Effector memory CD8-positive, alpha-beta T cell (primary cell): Measurements from ENCODE around the gene CABCOCO1.
A peak's percentile ranks its signal among the peaks of the same experiment; 100 is the strongest.
"Not testable (repeated sequence)": the region's sequence is repeated elsewhere in the genome, so short reads cannot be mapped to it uniquely, and the experiment has no call there.

ENCODE experiments used
- ATAC-seq: fragments of 150-1000 bp; cut with Tn5 transposase; replicated peaks from 2 replicates; pipeline ENCODE4 v1.10.0; 2021; ENCODE audit warnings: mild to moderate bottlenecking, moderate library complexity
- DNase-seq, 3 experiments: peaks; one replicate each; pipeline ENCODE4 v3.0.0; 2021
- H3K27ac Mint-ChIP-seq, 2 donors: one replicate each; pipeline ENCODE4 v1.8.0; 2022; ENCODE audit warnings: mild to moderate bottlenecking in 2 of 2, mixed read lengths in 2 of 2, moderate library complexity in 2 of 2
- H3K27me3 Mint-ChIP-seq, 2 donors: one replicate each; pipeline ENCODE4 v1.8.0; 2022; ENCODE audit warnings: mixed read lengths in 2 of 2
- H3K36me3 Mint-ChIP-seq: one replicate; pipeline ENCODE4 v1.8.0; 2022; ENCODE audit warnings: mild to moderate bottlenecking, moderate library complexity, mixed read lengths; ENCODE audit not compliant: insufficient read depth
- H3K4me1 Mint-ChIP-seq, 2 donors: one replicate each; pipeline ENCODE4 v1.8.0; 2022; ENCODE audit warnings: low read depth in 2 of 2, mixed read lengths in 2 of 2
- H3K4me3 Mint-ChIP-seq, 2 donors: one replicate each; pipeline ENCODE4 v1.8.0; 2022; ENCODE audit warnings: mild to moderate bottlenecking in 2 of 2, mixed read lengths in 2 of 2, moderate library complexity in 2 of 2
- H3K9me3 Mint-ChIP-seq, 2 donors: one replicate each; pipeline ENCODE4 v1.8.0; 2022; ENCODE audit warnings: mixed read lengths in 2 of 2

The CABCOCO1 gene

GRCh38 chr10:61702584-61702983 is 39.9 kb downstream of the CABCOCO1 start:
- Mint-ChIP-seq H3K4me1 (no peaks in the 10 kb centered on the region), H3K27ac (no peak overlapping the region), H3K27me3 (peaks cover 9 to 13% of the 10 kb centered on the region in 2 donors), H3K4me3 (no peak overlapping the region), H3K9me3 (no peaks in the 10 kb centered on the region), H3K36me3 (no peaks in the 10 kb centered on the region)
- no peak for DNase-seq
- no peak for ATAC-seq

- no peaks in the 10 kb centered on the region for H3K9me3 Mint-ChIP-seq
- peaks cover 17 to 18% of the 10 kb centered on the region in 2 donors for H3K27me3 Mint-ChIP-seq
- DNase-seq (no peak), ATAC-seq (no peak)
- no peaks in the 10 kb centered on the region for H3K4me1 Mint-ChIP-seq
- no peaks in the 10 kb centered on the region for H3K36me3 Mint-ChIP-seq
- no peak overlapping the region for H3K27ac Mint-ChIP-seq
- no peak overlapping the region for H3K4me3 Mint-ChIP-seq
These were observed 42.4 kb downstream of the CABCOCO1 start for GRCh38 chr10:61705022-61705613.

GRCh38 chr10:61708846-61709245 is 46.1 kb downstream of the CABCOCO1 start:
- Mint-ChIP-seq H3K36me3 (no peaks in the 10 kb centered on the region), H3K27ac (no peak overlapping the region), H3K4me3 (no peak overlapping the region), H3K4me1 (no peaks in the 10 kb centered on the region), H3K27me3 (peaks cover 28 to 34% of the 10 kb centered on the region in 2 donors), H3K9me3 (no peaks in the 10 kb centered on the region)
- no peak for DNase-seq
- no peak for ATAC-seq

GRCh38 chr10:61712105-61712504 is 49.4 kb downstream of the CABCOCO1 start:
- not testable (repeated sequence) for H3K27ac Mint-ChIP-seq, H3K9me3 Mint-ChIP-seq, ATAC-seq, H3K4me1 Mint-ChIP-seq, DNase-seq, H3K36me3 Mint-ChIP-seq, H3K4me3 Mint-ChIP-seq
- H3K27me3 Mint-ChIP-seq, result peaks cover 31 to 47% of the 10 kb centered on the region in 2 donors

- peaks cover 30 to 44% of the 10 kb centered on the region in 2 donors for H3K27me3 Mint-ChIP-seq
- not testable (repeated sequence) for ATAC-seq, DNase-seq, H3K4me1 Mint-ChIP-seq, H3K9me3 Mint-ChIP-seq, H3K27ac Mint-ChIP-seq, H3K36me3 Mint-ChIP-seq, H3K4me3 Mint-ChIP-seq
These were observed 56.7 kb downstream of the CABCOCO1 start for GRCh38 chr10:61719475-61719874.

GRCh38 chr10:61719906-61720305 is 57.2 kb downstream of the CABCOCO1 start:
- Mint-ChIP-seq H3K4me1 (no peaks in the 10 kb centered on the region), H3K27me3 (peaks cover 26 to 43% of the 10 kb centered on the region in 2 donors), H3K36me3 (peaks cover 2% of the 10 kb centered on the region), H3K4me3 (no peak overlapping the region), H3K27ac (no peak overlapping the region), H3K9me3 (no peaks in the 10 kb centered on the region)
- no peak for DNase-seq
- ATAC-seq, result no peak

GRCh38 chr10:61721431-61721830 is 58.7 kb downstream of the CABCOCO1 start:
- Mint-ChIP-seq H3K4me3 (no peak overlapping the region), H3K27me3 (peaks cover 25 to 37% of the 10 kb centered on the region in 2 donors), H3K9me3 (no peaks in the 10 kb centered on the region), H3K36me3 (peaks cover 2% of the 10 kb centered on the region), H3K4me1 (no peaks in the 10 kb centered on the region), H3K27ac (no peak overlapping the region)
- ATAC-seq (no peak), DNase-seq (no peak)

GRCh38 chr10:61725221-61725620 is 62.5 kb downstream of the CABCOCO1 start:
- not testable (repeated sequence) for H3K4me3 Mint-ChIP-seq, H3K36me3 Mint-ChIP-seq, H3K9me3 Mint-ChIP-seq, H3K27ac Mint-ChIP-seq, DNase-seq, H3K4me1 Mint-ChIP-seq, ATAC-seq
- peaks cover 35 to 37% of the 10 kb centered on the region in 2 donors for H3K27me3 Mint-ChIP-seq

- H3K9me3 Mint-ChIP-seq, result no peaks in the 10 kb centered on the region
- H3K27me3 Mint-ChIP-seq, result peaks cover 41 to 43% of the 10 kb centered on the region in 2 donors
- no peaks in the 10 kb centered on the region for H3K36me3 Mint-ChIP-seq
- ATAC-seq (no peak), DNase-seq (no peak)
- H3K4me3 Mint-ChIP-seq, result no peak overlapping the region
- no peak overlapping the region for H3K27ac Mint-ChIP-seq
- H3K4me1 Mint-ChIP-seq, result no peaks in the 10 kb centered on the region
These were observed 66.9 kb downstream of the CABCOCO1 start for GRCh38 chr10:61729596-61729995.

- peaks cover 39 to 48% of the 10 kb centered on the region in 2 donors for H3K27me3 Mint-ChIP-seq
These were observed 67.9 kb downstream of the CABCOCO1 start for GRCh38 chr10:61730671-61731070.

GRCh38 chr10:61731638-61732037 is 68.9 kb downstream of the CABCOCO1 start:
- H3K27me3 Mint-ChIP-seq, result peaks cover 47 to 58% of the 10 kb centered on the region in 2 donors
- ATAC-seq (no peak), DNase-seq (no peak)
- no peak overlapping the region for H3K4me3 Mint-ChIP-seq
- H3K36me3 Mint-ChIP-seq, result no peaks in the 10 kb centered on the region
- no peaks in the 10 kb centered on the region for H3K9me3 Mint-ChIP-seq
- H3K4me1 Mint-ChIP-seq, result no peaks in the 10 kb centered on the region
- no peak overlapping the region for H3K27ac Mint-ChIP-seq

More at GRCh38 chr10:61730671-61731070, 67.9 kb downstream of the CABCOCO1 start:
- ATAC-seq, result no peak
- DNase-seq, result no peak
- Mint-ChIP-seq H3K4me3 (no peak overlapping the region), H3K27ac (no peak overlapping the region), H3K4me1 (no peaks in the 10 kb centered on the region), H3K36me3 (no peaks in the 10 kb centered on the region), H3K9me3 (no peaks in the 10 kb centered on the region)

- H3K4me3 Mint-ChIP-seq, result no peak overlapping the region
- peaks cover 0 to 5% of the 10 kb centered on the region in 2 donors for H3K4me1 Mint-ChIP-seq
- no peaks in the 10 kb centered on the region for H3K9me3 Mint-ChIP-seq
- no peak for DNase-seq
- H3K27me3 Mint-ChIP-seq, result peaks cover 56 to 67% of the 10 kb centered on the region in 2 donors
- no peak overlapping the region for H3K27ac Mint-ChIP-seq
- no peak for ATAC-seq
- H3K36me3 Mint-ChIP-seq, result no peaks in the 10 kb centered on the region
These were observed 70.0 kb downstream of the CABCOCO1 start for GRCh38 chr10:61732629-61733278.

- Mint-ChIP-seq H3K9me3 (no peaks in the 10 kb centered on the region), H3K4me1 (peaks cover 0 to 5% of the 10 kb centered on the region in 2 donors), H3K4me3 (no peak overlapping the region), H3K27ac (no peak overlapping the region), H3K27me3 (peaks cover 56 to 65% of the 10 kb centered on the region in 2 donors), H3K36me3 (no peaks in the 10 kb centered on the region)
- DNase-seq, result peak in 1 of 3 experiments; percentile 5
- no peak for ATAC-seq
These were observed 70.7 kb downstream of the CABCOCO1 start for GRCh38 chr10:61733358-61733940.

GRCh38 chr10:61735882-61736281 is 73.2 kb downstream of the CABCOCO1 start:
- Mint-ChIP-seq H3K27me3 (peaks cover 33 to 51% of the 10 kb centered on the region in 2 donors), H3K9me3 (no peaks in the 10 kb centered on the region), H3K4me1 (peaks cover 0 to 5% of the 10 kb centered on the region in 2 donors), H3K27ac (no peak overlapping the region), H3K36me3 (no peaks in the 10 kb centered on the region), H3K4me3 (no peak overlapping the region)
- DNase-seq (no peak), ATAC-seq (no peak)
